Testis (tissue), 3 donors: ENCODE measurements around the gene CACNA2D4. TPM values are rescaled to one million over a fixed set of nuclear protein-coding genes. Genes with fewer than 3 reads are reported as not detected.
A peak's percentile ranks its signal among the peaks of the same experiment; 100 is the strongest.

Experiments used
- DNase-seq: peaks from one replicate; pipeline ENCODE4 v3.0.0-alpha.2; 2019
- H3K27ac ChIP-seq, 2 donors: fragments of 200-600 bp; sonication (generic); one replicate each; pipeline ENCODE4 v1.5.1; 2019
- H3K27me3 ChIP-seq: fragments of 200-600 bp; sonication (generic); one replicate; pipeline ENCODE4 v1.5.1; 2019
- H3K36me3 ChIP-seq: fragments of 200-600 bp; sonication (generic); one replicate; pipeline ENCODE4 v1.5.1; 2017; ENCODE audit warnings: low read depth; ENCODE audit errors: missing control alignments
- H3K4me1 ChIP-seq: fragments of 200-600 bp; sonication (generic); one replicate; pipeline ENCODE4 v1.5.1; 2019
- H3K4me3 ChIP-seq, 2 donors: fragments of 200-600 bp; sonication (generic); one replicate each; pipeline ENCODE4 v1.5.1; 2017 to 2019
- H3K9me3 ChIP-seq: fragments of 200-600 bp; sonication (generic); one replicate; pipeline ENCODE4 v1.5.1; 2017
- CTCF ChIP-seq, 3 experiments: fragments of 450-650 bp in 2 of 3; fragments of 200-600 bp in 1 of 3; sonication (generic) in 1 of 3; IDR thresholded peaks; one replicate each; pipeline ENCODE4 v1.5.1; 2016 to 2019; ENCODE audit warnings: antibody characterized with exemption in 3 of 3, mild to moderate bottlenecking in 2 of 3, moderate library complexity in 1 of 3
- POLR2A ChIP-seq: fragments of 450-650 bp; IDR thresholded peaks from one replicate; pipeline ENCODE4 v1.6.1; 2017; ENCODE audit warnings: antibody characterized with exemption, mild to moderate bottlenecking, moderate library complexity
- WGBS, 2 donors: methylation state at CpG; one replicate each; pipeline ENCODE4 v1.1.5; 2018; 5-methylcytosine and 5-hydroxymethylcytosine counted together
- intact Hi-C: fragments of 100-400 bp; cut with DNase I; formaldehyde crosslinking; loops from one replicate; pipeline ENCODE4 v1.15.1; 2023; ENCODE audit warnings: low total_unique reads
- polyA plus RNA-seq: library from polyadenylated mRNA; stranded (reverse); fragments of 350-450 nt; fragmentation: Illumina TruSeq; extraction: RNeasy Lipid Tissue Mini Kit (QIAGEN cat#74804); gene quantifications from one replicate; pipeline ENCODE4 v1.2.3, GENCODE V29; 2014; ENCODE audit warnings: low read depth, low replicate concordance; ENCODE audit not compliant: insufficient read depth
- total RNA-seq, 2 donors: library from RNA; depleted of rRNA; stranded (reverse); fragments of >200 nt; gene quantifications; one replicate each; pipeline ENCODE4 v1.2.3, GENCODE V29; 2016

CACNA2D4 gene
- total and polyA plus RNA-seq, 3 donors from 2014 or later: 10.8 to 18.3 (median 15.8) TPM

GRCh38 chr12:1864456-1864855, 54.0 kb downstream of the CACNA2D4 start:
- Histone ChIP-seq H3K9me3 (no peaks in the 10 kb centered on the region), H3K36me3 (no peaks in the 10 kb centered on the region), H3K4me3 (peak overlapping the region; percentile 44 to 47), H3K27me3 (no peaks in the 10 kb centered on the region), H3K27ac (no peak overlapping the region), H3K4me1 (no peaks in the 10 kb centered on the region)
- WGBS, 2 donors: 45 to 66% methylated on average over 11 to 27 of the region's 27 CpGs
- peak; percentile 16 for DNase-seq
- intact Hi-C loops: no loop called here
- TF ChIP-seq POLR2A (no peak), CTCF (IDR thresholded peaks at IDR 0.05) (no peak)

GRCh38 chr12:1863823-1864222, 54.6 kb downstream of the CACNA2D4 start:
- H3K36me3 ChIP-seq: no peaks in the 10 kb centered on the region
- 71 to 79% methylated on average over 16 of the region's 16 CpGs for WGBS, 2 donors
- no peaks in the 10 kb centered on the region for H3K4me1 ChIP-seq
- H3K4me3 ChIP-seq: peak overlapping the region in 1 of 2 donors; percentile 47
- no peaks in the 10 kb centered on the region for H3K27me3 ChIP-seq
- H3K27ac ChIP-seq: no peak overlapping the region
- DNase-seq: no peak
- no peaks in the 10 kb centered on the region for H3K9me3 ChIP-seq
- TF ChIP-seq CTCF (IDR thresholded peaks at IDR 0.05): no peak
- no peak for TF ChIP-seq POLR2A
- intact Hi-C loops: no loop called here

- TF ChIP-seq CTCF (IDR thresholded peaks at IDR 0.05) (no peak), POLR2A (no peak)
- Histone ChIP-seq H3K4me1 (no peaks in the 10 kb centered on the region), H3K27me3 (no peaks in the 10 kb centered on the region)
These were observed 55.5 kb downstream of the CACNA2D4 start for GRCh38 chr12:1862973-1863372.

GRCh38 chr12:1859643-1860042, 58.8 kb downstream of the CACNA2D4 start:
- Histone ChIP-seq H3K36me3 (no peaks in the 10 kb centered on the region), H3K4me3 (no peak overlapping the region), H3K9me3 (no peaks in the 10 kb centered on the region), H3K4me1 (no peaks in the 10 kb centered on the region), H3K27ac (no peak overlapping the region), H3K27me3 (no peaks in the 10 kb centered on the region)
- intact Hi-C loops: no loop called here
- no peak for TF ChIP-seq CTCF (IDR thresholded peaks at IDR 0.05)
- no peak for TF ChIP-seq POLR2A
- WGBS, 2 donors: 68 to 81% methylated on average over 6 to 7 of the region's 7 CpGs
- DNase-seq: no peak

More at GRCh38 chr12:1862973-1863372, 55.5 kb downstream of the CACNA2D4 start:
- DNase-seq: no peak
- Histone ChIP-seq H3K36me3 (no peaks in the 10 kb centered on the region), H3K9me3 (no peaks in the 10 kb centered on the region), H3K4me3 (no peak overlapping the region), H3K27ac (no peak overlapping the region)
- intact Hi-C loops: no loop called here

GRCh38 chr12:1858456-1858855, 60.0 kb downstream of the CACNA2D4 start:
- no peak for DNase-seq
- no peaks in the 10 kb centered on the region for H3K36me3 ChIP-seq
- H3K27me3 ChIP-seq: no peaks in the 10 kb centered on the region
- no peak for TF ChIP-seq POLR2A
- no peak for TF ChIP-seq CTCF (IDR thresholded peaks at IDR 0.05)
- WGBS, 2 donors: 84 to 89% methylated on average over 11 of the region's 11 CpGs
- H3K4me1 ChIP-seq: no peaks in the 10 kb centered on the region
- intact Hi-C loops: no loop called here
- no peak overlapping the region for H3K4me3 ChIP-seq
- H3K27ac ChIP-seq: no peak overlapping the region
- H3K9me3 ChIP-seq: no peaks in the 10 kb centered on the region
